Measurements from ENCODE around the gene SART1. TPM values are rescaled to one million over a fixed set of nuclear protein-coding genes. Genes with fewer than 3 reads are reported as not detected.
A peak's percentile ranks its signal among the peaks of the same experiment; 100 is the strongest.

SART1 gene
- total and polyA plus RNA-seq, 10 of the 15 experiments (the other 5 are each of a cell fraction or from before 2014, with no cell fraction given), result 6.2 to 60.5 (median 37.4) TPM

DNA sequence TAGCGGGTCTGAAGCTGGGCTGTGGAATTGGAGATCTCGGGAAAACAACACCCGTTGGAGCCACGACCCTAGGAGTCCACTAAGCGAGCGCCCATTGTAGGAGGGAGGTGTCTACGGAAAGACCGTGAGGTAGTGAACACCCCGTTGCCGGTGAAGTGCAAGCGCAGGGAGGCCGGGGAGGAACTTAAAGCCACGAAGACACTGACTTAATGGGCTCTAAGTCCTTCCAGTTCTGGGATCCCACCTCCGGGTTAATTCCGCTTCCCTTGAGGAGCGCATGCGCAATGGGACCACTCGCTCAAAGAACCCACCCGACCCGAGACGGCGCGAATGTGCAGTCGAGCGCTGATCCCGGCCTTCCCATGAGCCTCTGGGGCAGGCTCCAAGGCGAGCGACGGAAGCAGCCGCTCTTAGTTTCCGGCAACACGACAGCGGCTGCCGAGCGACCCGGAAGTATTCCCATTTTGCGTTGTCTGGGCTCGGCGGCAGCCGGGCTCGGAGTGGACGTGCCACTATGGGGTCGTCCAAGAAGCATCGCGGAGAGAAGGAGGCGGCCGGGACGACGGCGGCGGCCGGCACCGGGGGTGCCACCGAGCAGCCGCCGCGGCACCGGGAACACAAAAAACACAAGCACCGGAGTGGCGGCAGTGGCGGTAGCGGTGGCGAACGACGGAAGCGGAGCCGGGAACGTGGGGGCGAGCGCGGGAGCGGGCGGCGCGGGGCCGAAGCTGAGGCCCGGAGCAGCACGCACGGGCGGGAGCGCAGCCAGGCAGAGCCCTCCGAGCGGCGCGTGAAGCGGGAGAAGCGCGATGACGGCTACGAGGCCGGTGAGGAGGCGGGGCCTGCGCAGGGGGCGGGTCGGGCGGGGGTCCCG is at the start of gene SART1 (continued):
- TF ChIP-seq MYC (IDR thresholded peaks at IDR 0.05; ENCODE audit: insufficient read depth, insufficient read length, insufficient replicate concordance, low read length, severe bottlenecking) (peak; percentile 10), FOS (IDR thresholded peaks at IDR 0.05; ENCODE audit: borderline replicate concordance, extremely low read depth, insufficient read length) (no peak), EGR1 (IDR thresholded peaks at IDR 0.05; ENCODE audit: borderline replicate concordance in 1 of 2, low read depth in 2 of 2, low read length in 2 of 2) (peak; percentile 25 to 39; a peak in 2 of 3 replicates), SKIL (IDR thresholded peaks at IDR 0.05; ENCODE audit: low read depth, poor library complexity, severe bottlenecking) (peak; percentile 37), BCL3 (IDR thresholded peaks at IDR 0.05; ENCODE audit: borderline replicate concordance, insufficient read depth, low read depth, low read length, poor library complexity, severe bottlenecking) (no peak), IKZF1 (conservative IDR thresholded peaks at IDR 0.05) (peak; percentile 97), SP1 (IDR thresholded peaks at IDR 0.05; ENCODE audit: low read depth, low read length) (no peak), TARDBP (IDR thresholded peaks at IDR 0.05; ENCODE audit: borderline replicate concordance) (peak; percentile 72; the same call in 1 of the 2 replicates)
- TF ChIP-seq, protein P1, sequence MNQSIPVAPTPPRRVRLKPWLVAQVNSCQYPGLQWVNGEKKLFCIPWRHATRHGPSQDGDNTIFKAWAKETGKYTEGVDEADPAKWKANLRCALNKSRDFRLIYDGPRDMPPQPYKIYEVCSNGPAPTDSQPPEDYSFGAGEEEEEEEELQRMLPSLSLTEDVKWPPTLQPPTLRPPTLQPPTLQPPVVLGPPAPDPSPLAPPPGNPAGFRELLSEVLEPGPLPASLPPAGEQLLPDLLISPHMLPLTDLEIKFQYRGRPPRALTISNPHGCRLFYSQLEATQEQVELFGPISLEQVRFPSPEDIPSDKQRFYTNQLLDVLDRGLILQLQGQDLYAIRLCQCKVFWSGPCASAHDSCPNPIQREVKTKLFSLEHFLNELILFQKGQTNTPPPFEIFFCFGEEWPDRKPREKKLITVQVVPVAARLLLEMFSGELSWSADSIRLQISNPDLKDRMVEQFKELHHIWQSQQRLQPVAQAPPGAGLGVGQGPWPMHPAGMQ (IDR thresholded peaks at IDR 0.05; ENCODE audit: borderline replicate concordance), result no peak
- TF ChIP-seq, protein P2, sequence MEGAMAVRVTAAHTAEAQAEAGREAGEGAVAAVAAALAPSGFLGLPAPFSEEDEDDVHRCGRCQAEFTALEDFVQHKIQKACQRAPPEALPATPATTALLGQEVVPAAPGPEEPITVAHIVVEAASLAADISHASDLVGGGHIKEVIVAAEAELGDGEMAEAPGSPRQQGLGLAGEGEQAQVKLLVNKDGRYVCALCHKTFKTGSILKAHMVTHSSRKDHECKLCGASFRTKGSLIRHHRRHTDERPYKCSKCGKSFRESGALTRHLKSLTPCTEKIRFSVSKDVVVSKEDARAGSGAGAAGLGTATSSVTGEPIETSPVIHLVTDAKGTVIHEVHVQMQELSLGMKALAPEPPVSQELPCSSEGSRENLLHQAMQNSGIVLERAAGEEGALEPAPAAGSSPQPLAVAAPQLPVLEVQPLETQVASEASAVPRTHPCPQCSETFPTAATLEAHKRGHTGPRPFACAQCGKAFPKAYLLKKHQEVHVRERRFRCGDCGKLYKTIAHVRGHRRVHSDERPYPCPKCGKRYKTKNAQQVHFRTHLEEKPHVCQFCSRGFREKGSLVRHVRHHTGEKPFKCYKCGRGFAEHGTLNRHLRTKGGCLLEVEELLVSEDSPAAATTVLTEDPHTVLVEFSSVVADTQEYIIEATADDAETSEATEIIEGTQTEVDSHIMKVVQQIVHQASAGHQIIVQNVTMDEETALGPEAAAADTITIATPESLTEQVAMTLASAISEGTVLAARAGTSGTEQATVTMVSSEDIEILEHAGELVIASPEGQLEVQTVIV (IDR thresholded peaks at IDR 0.05; ENCODE audit: borderline replicate concordance, partially characterized antibody), result peak; percentile 94
- TF ChIP-seq, protein P3, sequence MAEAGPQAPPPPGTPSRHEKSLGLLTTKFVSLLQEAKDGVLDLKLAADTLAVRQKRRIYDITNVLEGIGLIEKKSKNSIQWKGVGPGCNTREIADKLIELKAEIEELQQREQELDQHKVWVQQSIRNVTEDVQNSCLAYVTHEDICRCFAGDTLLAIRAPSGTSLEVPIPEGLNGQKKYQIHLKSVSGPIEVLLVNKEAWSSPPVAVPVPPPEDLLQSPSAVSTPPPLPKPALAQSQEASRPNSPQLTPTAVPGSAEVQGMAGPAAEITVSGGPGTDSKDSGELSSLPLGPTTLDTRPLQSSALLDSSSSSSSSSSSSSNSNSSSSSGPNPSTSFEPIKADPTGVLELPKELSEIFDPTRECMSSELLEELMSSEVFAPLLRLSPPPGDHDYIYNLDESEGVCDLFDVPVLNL (IDR thresholded peaks at IDR 0.05; ENCODE audit: low read depth, low read length), result peak; percentile 73; the same call in 1 of the 2 replicates
- TF ChIP-seq, protein P4, sequence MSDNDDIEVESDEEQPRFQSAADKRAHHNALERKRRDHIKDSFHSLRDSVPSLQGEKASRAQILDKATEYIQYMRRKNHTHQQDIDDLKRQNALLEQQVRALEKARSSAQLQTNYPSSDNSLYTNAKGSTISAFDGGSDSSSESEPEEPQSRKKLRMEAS (IDR thresholded peaks at IDR 0.05; ENCODE audit: low read depth, low read length), result no peak
- TF ChIP-seq, protein P5, sequence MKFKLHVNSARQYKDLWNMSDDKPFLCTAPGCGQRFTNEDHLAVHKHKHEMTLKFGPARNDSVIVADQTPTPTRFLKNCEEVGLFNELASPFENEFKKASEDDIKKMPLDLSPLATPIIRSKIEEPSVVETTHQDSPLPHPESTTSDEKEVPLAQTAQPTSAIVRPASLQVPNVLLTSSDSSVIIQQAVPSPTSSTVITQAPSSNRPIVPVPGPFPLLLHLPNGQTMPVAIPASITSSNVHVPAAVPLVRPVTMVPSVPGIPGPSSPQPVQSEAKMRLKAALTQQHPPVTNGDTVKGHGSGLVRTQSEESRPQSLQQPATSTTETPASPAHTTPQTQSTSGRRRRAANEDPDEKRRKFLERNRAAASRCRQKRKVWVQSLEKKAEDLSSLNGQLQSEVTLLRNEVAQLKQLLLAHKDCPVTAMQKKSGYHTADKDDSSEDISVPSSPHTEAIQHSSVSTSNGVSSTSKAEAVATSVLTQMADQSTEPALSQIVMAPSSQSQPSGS (IDR thresholded peaks at IDR 0.05; ENCODE audit: low read length), result no peak

Data from GM12878 (cell line).